Right renal pelvis (tissue), 4 donors: ENCODE data around the gene EDRF1. TPM values are rescaled to one million over a fixed set of nuclear protein-coding genes. Genes with fewer than 3 reads are reported as not detected.

Source experiments
- DNase-seq, 4 donors: peaks; one replicate each; pipeline ENCODE4 v3.0.0-alpha.2; 2013; ENCODE audit warnings: low read depth in 4 of 4, low spot score in 3 of 4, missing footprints in 1 of 4
- polyA plus RNA-seq, 4 donors: library from polyadenylated mRNA; unstranded; fragments of 120-200 nt; gene quantifications; one replicate each; pipeline ENCODE4 v1.2.1, GENCODE V29; 2013; ENCODE audit not compliant: insufficient read length in 4 of 4

Gene EDRF1
- polyA plus RNA-seq, 4 donors, result 29.8 to 39.2 (median 36.2) TPM

- no peak for DNase-seq
These were observed 63.9 kb downstream of the EDRF1 start for GRCh38 chr10:125783408-125783807.

- no peak for DNase-seq
These were observed 64.4 kb downstream of the EDRF1 start for GRCh38 chr10:125783957-125784356.

DNA sequence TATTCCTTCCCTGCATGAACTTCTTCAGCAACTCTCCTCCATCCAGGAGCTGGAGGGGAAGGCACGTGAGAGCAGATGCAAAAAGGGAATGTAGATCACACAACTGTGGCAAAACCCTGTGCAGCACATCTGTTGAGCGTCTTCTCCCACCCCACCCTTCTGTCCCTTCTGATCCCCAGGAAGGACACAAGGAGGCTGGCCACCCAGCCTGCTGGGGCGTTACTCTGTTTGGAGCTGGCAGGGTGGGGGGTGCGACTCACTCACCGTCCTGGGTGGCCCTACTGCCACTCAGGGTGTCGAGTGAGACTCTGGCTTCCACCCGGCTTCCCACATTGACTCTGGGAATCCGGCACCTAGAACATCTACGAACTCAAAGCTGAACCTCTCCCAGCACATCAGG, 66.3 kb downstream of the EDRF1 start:
- DNase-seq, result no peak

GRCh38 chr10:125788156-125789034, 68.9 kb downstream of the EDRF1 start:
- DNase-seq, result no peak

DNA sequence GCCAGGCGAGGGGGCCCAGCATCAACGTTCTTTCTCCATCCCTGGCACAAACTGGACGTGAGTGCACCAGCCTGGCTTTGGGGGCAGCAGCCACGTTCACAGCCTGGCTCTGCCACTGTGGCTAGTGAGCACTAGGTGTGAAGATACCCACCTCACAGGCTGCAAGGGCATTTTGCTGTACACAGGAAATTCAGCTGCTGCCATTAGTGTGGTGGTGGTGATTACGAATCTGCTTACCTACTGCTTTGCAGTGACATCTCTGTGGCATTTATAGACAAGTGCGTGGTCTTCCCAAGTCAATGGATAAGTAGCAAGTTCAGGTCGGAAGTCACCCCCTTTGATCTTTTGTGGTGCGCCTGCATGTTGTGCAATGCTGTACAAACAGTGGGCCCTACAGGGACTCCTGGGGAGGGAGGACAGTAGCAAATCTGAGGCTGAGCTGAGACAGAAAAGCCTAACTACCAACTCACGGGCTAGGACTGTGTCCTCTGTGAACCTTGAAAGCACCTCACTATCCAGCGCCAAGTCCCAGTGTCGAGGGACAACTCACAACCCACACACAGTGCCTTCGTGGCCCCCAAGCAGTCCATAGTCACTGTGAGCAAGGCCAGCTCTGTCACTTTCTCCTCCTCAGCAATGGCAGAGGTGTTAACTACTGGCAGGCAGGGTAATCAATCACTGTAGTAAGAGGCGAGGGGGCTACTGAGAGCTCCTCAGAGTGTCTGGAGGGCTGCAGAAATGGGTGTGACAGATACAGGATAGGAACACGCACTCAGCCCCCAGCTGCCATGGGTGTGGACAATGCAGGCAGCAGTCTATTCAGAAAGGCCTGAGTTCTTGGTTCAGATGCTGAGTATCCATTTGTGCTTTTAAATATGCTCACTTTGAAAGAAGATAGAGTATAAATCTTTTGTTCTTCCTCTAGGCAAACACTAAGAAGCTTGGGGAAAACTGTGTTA, 73.1 kb downstream of the EDRF1 start:
- DNase-seq, result no peak

DNA sequence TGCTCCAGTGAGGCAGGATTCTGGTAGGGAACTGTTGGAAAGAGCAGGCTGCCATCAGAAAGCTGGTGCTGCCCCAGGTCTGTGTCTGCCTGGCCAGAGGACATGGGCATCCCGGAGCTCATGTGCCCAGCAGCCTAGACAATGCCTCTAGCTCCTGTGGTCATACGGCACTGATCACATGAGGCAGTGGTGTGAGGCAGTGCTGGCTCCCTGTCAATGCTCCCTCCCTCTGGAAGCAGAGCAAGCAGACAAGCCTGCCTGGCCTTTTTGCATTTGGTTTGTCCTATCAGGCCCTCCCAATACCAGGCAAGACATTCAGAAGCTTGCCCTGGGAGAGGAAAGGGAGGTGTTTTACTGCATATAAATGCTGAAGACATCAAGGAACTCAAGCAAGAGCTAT, 75.6 kb downstream of the EDRF1 start:
- no peak for DNase-seq

DNA sequence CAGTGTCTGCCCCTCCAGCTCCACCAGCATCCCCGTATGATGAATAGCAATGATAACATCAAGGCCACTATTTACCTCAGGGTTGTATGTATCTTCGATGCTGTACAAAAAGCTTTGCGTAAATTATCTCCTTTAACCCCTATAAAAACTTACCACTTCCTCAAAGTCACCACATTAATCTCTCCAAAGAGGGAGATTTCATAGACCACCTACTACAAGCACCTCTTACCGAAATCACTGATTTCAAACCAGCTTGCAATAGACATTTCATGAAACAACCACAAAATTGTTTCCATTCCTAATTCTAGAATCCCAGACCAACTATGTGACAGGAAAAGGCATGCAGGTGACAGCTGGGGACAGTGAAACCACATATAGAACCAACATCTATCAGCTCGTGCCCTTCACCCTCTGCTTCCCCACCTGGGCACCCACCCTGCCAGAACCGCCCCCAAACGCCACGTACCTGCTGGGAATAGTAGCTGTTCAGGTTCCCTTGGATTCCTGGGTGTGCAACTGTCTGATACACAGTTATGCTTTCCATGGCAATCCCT, 76.2 kb downstream of the EDRF1 start:
- no peak for DNase-seq

GRCh38 chr10:125797424-125797823, 77.9 kb downstream of the EDRF1 start:
- DNase-seq, result no peak

DNA sequence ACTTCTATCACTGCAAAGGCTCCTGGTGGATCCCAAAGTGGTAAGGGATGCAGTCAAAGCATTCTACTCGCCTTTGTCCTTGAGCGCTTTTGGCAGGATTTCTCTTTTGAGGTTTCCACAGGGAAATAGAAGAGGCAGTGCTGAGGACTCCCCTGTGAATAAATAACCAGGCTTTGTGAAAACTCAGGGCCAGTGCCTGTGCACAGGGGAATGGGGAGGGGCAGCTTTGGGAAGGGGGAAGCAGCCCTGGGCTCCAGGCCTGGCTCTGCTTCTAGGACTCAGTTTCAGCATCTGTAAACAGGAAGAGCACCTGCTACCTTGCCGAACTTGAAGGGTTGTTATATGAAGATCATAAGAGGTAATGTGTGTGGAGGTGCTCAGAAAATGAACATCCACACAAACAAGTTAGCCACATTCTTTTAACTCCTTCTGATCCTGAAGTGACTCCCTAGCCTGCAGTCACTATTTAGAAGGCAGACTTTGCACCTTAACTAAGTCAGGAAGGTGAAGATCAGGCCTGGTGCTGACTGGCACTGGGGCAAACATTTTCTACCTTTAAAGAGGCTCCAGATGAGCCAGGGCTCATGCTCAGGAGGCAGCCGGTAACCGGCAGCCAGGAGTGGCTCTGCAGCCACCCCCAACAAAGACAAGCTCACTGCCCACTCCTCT, 78.6 kb downstream of the EDRF1 start:
- no peak for DNase-seq

GRCh38 chr10:125799451-125800182, 80.1 kb downstream of the EDRF1 start:
- DNase-seq, result no peak

DNA sequence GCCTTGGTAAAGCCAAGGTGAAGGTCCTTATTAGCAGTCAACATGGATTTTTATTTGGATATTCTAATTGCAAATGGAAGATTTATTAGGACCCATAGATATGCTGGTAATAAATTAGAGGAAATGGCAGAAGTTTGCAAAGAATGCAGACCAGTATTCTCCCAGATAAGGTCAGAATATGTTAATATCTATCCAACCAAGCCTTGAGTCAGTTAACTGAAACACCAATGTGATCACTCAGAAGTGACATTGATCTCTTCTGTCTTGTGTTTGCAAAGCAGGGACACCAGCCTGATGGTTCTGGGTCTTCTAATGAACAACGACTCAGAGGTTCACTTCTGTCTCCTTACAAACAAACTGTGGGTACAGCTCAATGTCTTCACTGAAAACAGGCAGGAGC, 82.1 kb downstream of the EDRF1 start:
- no peak for DNase-seq

DNA sequence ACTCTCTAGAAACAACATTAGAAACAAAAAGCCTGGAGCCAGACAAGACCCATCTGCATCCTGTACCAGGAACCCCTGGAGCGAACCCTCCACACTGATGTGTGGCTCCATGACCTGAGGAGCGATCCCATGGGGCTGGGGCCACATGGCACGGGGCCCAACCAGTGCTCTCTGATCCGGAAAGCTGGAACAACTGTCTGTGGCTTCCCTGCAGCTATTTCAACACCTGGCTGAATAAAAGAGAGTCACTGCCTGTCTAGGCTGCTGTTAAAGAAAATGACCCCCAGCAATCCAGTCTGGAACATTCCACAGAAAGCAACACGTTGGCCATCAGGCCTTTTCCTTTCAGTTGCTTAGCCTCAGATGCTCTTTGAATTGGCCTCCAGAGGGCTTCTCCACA, 82.6 kb downstream of the EDRF1 start:
- DNase-seq, result no peak

DNA sequence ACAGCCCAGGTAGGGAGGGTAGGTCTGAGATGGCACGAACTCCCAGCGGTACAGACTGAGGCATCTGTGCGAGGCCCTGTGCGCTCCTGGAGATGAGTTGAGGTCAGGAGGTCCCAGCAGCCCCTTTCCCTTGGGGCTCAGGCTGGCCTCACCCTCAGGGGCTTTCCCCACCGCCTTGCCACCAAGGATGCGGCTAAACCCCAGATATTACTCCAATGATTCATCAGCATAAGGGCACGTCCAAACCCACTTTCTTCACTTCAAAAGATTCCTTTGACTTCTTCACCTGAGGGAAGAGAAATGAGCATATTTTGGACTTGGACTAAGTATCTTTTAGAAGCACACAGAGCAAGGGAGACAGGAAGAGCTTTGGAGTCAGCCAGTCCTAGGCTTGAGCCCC, 83.2 kb downstream of the EDRF1 start:
- DNase-seq, result no peak

GRCh38 chr10:125808047-125808446, 88.5 kb downstream of the EDRF1 start:
- DNase-seq, result no peak

- no peak for DNase-seq
These were observed 91.7 kb downstream of the EDRF1 start for GRCh38 chr10:125811251-125811650.

DNA sequence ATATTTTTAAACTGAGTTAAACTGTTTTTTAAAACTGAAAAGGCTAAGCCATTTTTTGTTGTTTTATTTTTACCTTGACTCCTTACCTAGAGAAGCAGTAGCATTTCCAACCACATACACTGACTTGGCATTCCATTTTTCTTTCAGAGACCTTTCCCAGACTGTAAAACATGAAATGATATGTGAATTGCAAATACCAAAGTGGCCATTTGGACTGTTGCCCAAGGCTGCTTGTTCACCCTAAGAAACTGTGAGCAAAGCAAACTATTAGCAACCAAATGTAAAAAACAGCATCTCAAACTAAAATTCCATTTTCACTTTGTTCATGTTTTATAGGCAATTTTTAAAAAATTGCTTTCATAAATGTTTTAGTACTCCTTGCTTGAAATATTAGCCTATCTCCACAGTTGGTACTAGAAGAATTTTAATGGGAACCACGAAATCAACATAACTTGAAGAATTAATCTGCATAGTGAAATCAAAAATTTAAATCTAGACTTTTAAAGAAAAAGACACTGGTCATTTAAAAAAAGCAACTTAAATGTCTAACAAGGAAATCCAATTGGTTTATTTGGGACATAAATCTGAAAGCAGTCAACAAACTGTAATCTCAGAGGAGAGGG, 92.7 kb downstream of the EDRF1 start:
- DNase-seq, result no peak
